Measurements from ENCODE around the gene AIFM3.

Gene AIFM3

GRCh38 chr22:20987375-20987774, 20.3 kb downstream of the AIFM3 start:
- peaks cover 23% of the 10 kb centered on the region for H3K4me1 Mint-ChIP-seq
- no peaks in the 10 kb centered on the region for H3K27me3 Mint-ChIP-seq
- no peak overlapping the region for H3K4me3 Mint-ChIP-seq
- no peaks in the 10 kb centered on the region for H3K9me3 Mint-ChIP-seq
- H3K27ac Mint-ChIP-seq, result no peak overlapping the region
- H3K36me3 Mint-ChIP-seq, result peaks cover 3% of the 10 kb centered on the region

GRCh38 chr22:20988573-20989322, 21.7 kb downstream of the AIFM3 start:
- Mint-ChIP-seq H3K27me3 (no peaks in the 10 kb centered on the region), H3K4me3 (no peak overlapping the region), H3K27ac (no peak overlapping the region), H3K9me3 (no peaks in the 10 kb centered on the region), H3K36me3 (peaks cover 3% of the 10 kb centered on the region), H3K4me1 (peaks cover 9% of the 10 kb centered on the region)

GRCh38 chr22:20989323-20990138, 22.5 kb downstream of the AIFM3 start:
- no peak overlapping the region for H3K27ac Mint-ChIP-seq
- peaks cover 3% of the 10 kb centered on the region for H3K36me3 Mint-ChIP-seq
- no peak overlapping the region for H3K4me3 Mint-ChIP-seq
- H3K4me1 Mint-ChIP-seq, result peaks cover 4% of the 10 kb centered on the region
- H3K27me3 Mint-ChIP-seq, result no peaks in the 10 kb centered on the region
- H3K9me3 Mint-ChIP-seq, result no peaks in the 10 kb centered on the region

- Mint-ChIP-seq H3K4me1 (peaks cover 4% of the 10 kb centered on the region), H3K27me3 (no peaks in the 10 kb centered on the region), H3K36me3 (peaks cover 3% of the 10 kb centered on the region), H3K27ac (no peak overlapping the region), H3K9me3 (no peaks in the 10 kb centered on the region), H3K4me3 (no peak overlapping the region)
Measured at GRCh38 chr22:20990184-20991180, 23.4 kb downstream of the AIFM3 start.

- H3K36me3 Mint-ChIP-seq, result peaks cover under 1% of the 10 kb centered on the region
- H3K4me1 Mint-ChIP-seq, result peaks cover 4% of the 10 kb centered on the region
- no peak overlapping the region for H3K27ac Mint-ChIP-seq
- H3K4me3 Mint-ChIP-seq, result no peak overlapping the region
- H3K9me3 Mint-ChIP-seq, result no peaks in the 10 kb centered on the region
- H3K27me3 Mint-ChIP-seq, result no peaks in the 10 kb centered on the region
Measured at GRCh38 chr22:20991252-20992055, 24.4 kb downstream of the AIFM3 start.

GRCh38 chr22:20992056-20992442, 25.0 kb downstream of the AIFM3 start:
- H3K27me3 Mint-ChIP-seq, result no peaks in the 10 kb centered on the region
- no peaks in the 10 kb centered on the region for H3K9me3 Mint-ChIP-seq
- H3K4me3 Mint-ChIP-seq, result no peak overlapping the region
- peaks cover 4% of the 10 kb centered on the region for H3K4me1 Mint-ChIP-seq
- H3K36me3 Mint-ChIP-seq, result no peaks in the 10 kb centered on the region
- H3K27ac Mint-ChIP-seq, result no peak overlapping the region

GRCh38 chr22:20992456-20993303, 25.6 kb downstream of the AIFM3 start:
- no peaks in the 10 kb centered on the region for H3K36me3 Mint-ChIP-seq

GRCh38 chr22:20993304-20994127, 26.5 kb downstream of the AIFM3 start:
- Mint-ChIP-seq H3K4me1 (peaks cover 7% of the 10 kb centered on the region), H3K9me3 (no peaks in the 10 kb centered on the region), H3K36me3 (no peaks in the 10 kb centered on the region), H3K27me3 (no peaks in the 10 kb centered on the region), H3K4me3 (no peak overlapping the region), H3K27ac (no peak overlapping the region)

More at GRCh38 chr22:20992456-20993303, 25.6 kb downstream of the AIFM3 start:
- Mint-ChIP-seq H3K4me1 (peaks cover 4% of the 10 kb centered on the region), H3K27ac (peak overlapping the region; percentile 51), H3K9me3 (no peaks in the 10 kb centered on the region), H3K4me3 (no peak overlapping the region), H3K27me3 (no peaks in the 10 kb centered on the region)

- Mint-ChIP-seq H3K9me3 (no peaks in the 10 kb centered on the region), H3K27ac (no peak overlapping the region), H3K4me3 (no peak overlapping the region), H3K4me1 (peaks cover 14% of the 10 kb centered on the region), H3K27me3 (no peaks in the 10 kb centered on the region), H3K36me3 (no peaks in the 10 kb centered on the region)
Measured at GRCh38 chr22:20994128-20994901, 27.3 kb downstream of the AIFM3 start.

- Mint-ChIP-seq H3K27ac (no peak overlapping the region), H3K9me3 (no peaks in the 10 kb centered on the region), H3K36me3 (no peaks in the 10 kb centered on the region), H3K4me3 (no peak overlapping the region), H3K27me3 (no peaks in the 10 kb centered on the region), H3K4me1 (peaks cover 17% of the 10 kb centered on the region)
Measured at GRCh38 chr22:20994902-20995241, 27.8 kb downstream of the AIFM3 start.

GRCh38 chr22:20995329-20996030, 28.4 kb downstream of the AIFM3 start:
- no peaks in the 10 kb centered on the region for H3K9me3 Mint-ChIP-seq
- no peak overlapping the region for H3K4me3 Mint-ChIP-seq
- H3K27me3 Mint-ChIP-seq, result no peaks in the 10 kb centered on the region
- no peak overlapping the region for H3K27ac Mint-ChIP-seq
- H3K4me1 Mint-ChIP-seq, result peaks cover 19% of the 10 kb centered on the region
- no peaks in the 10 kb centered on the region for H3K36me3 Mint-ChIP-seq

- H3K27ac Mint-ChIP-seq, result no peak overlapping the region
- no peaks in the 10 kb centered on the region for H3K27me3 Mint-ChIP-seq
- H3K36me3 Mint-ChIP-seq, result no peaks in the 10 kb centered on the region
- H3K9me3 Mint-ChIP-seq, result no peaks in the 10 kb centered on the region
- H3K4me1 Mint-ChIP-seq, result peaks cover 22% of the 10 kb centered on the region
- H3K4me3 Mint-ChIP-seq, result no peak overlapping the region
Measured at GRCh38 chr22:20996031-20996410, 29.0 kb downstream of the AIFM3 start.
